Ramos (cell line): Measurements from ENCODE around the gene UGT1A6.

Source experiments
- in situ Hi-C: fragments of 300-500 bp; cut with MboI; formaldehyde crosslinking; loops from one replicate; pipeline ENCODE4 v1.14.3; 2022; ENCODE audit warnings: low sequenced_read_pairs; ENCODE audit not compliant: unreplicated experiment

The UGT1A6 gene

DNA sequence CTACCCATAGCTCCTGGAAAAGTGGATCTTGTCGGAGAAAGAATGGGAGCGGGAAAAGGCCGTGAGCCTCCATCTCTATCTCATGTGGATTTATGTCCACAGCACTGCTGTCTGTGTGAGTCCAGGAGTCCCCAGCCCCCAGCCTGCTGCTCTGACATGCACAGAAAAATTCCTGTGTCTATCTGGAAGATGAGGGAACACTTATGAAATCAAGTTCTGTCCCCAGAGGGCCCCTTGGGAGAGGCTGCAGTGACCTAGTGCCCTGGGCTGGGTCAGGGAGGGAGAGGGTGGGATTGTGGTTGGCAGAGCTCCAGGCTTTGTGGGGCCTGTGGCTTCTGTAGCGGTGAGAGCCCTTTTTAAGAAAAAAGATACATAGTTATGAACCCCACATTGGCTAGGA is 124.1 kb downstream of the UGT1A6 start:
- in situ Hi-C loops: no loop called here

DNA sequence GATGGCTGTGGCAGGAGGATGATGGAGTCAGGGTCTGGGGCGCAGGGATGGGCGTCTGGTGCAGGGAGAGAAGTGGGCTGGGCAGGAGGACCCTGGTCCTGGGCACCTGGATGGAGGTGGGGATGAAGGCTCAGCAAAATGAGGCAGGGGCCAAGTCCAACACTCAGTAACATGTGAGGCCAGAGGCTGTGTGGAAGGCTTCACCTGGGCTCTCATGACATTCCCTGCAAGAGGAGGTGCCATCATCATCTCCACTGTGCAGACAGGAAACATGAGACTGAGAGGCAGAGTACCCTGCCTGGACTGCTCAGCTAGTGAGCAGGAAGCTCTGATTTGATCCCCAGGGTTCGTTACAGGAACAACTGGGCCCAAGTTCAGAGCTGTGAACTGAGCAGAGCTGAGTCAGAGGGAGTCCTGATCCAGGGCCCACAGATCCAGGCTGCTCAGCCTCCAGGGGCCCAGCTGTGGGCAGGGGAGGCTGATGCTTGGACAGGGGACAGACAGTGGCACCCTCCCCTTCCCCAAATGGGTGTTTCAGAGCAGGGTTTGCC is 124.7 kb downstream of the UGT1A6 start:
- in situ Hi-C loops: no loop called here

DNA sequence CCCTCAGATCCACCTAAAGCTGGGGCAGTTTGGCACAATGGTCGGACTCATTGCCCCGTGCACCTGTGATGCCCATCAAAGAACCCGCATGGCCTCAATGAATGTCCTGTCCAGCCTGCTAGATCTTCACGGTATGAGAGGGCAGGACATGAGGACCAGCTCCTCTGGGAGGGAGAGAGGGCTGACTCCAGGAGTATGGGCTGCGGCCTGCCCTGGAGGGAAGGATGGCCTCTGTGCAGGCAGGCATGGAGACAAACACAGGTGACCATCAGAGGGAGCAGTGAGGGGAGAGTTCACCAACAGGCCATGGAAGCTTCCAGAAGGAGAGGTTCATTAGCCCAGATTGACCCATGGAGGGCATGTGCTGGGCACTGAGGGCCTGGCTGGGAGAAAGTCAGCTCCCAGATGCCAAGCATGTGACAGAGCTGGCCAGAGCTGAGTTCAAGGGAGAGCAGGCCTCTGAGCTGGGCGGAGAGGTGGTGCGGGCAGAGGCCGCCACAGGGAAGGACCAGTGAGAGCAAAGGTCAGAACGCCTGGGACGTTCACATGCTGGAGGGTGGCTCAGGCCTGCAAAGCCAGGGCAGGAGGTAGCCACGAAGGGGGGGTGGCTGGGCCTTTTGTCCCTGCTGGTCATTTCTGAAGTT is 125.4 kb downstream of the UGT1A6 start:
- in situ Hi-C loops: no loop called here

DNA sequence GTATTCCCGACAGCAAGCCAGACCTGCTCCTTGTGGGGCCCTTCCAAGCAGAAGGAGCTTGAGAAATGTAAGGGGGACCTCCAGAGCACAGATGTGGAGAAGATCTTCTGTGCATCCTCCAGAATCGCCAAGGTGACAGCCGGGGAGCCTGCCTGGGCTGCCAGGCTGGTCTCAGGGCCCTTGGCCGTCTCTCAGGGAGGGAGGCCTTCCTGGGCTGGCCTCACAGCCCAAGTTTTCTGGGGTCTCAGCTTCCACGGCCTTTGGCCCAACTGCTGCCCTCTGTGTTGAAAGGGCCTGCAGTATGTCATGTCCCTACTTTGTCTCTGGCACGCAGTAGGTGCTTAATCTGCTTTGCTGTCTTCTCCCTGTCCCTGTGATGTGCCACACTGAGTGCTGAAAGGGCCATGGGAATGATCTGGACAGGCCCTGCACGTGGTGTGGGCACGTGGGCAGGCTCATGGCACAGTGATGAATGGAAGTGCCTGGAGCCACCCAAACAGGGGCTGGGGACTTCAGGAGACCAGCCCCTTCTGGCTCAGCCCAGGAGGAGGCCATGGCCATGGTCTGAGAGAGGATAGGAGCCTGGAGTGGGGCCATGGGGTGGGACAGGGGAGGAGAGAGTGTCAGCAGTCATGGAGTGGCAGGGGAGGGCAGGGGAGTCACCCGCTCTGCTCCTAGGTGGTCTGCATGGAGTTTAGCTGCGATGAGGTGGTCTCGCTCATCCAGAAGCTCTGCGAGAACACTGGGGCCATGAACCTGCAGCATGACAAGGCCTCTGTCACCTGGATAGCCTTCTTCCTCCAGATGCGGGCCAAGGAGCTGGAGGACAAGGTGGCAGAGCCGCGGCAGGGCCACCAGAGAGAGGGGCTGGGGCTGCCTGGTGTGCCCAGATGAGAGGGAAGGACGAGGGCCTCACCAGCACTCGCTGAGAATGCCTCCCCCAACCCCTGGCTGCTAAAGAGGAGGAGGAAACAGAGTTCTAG is 126.2 kb downstream of the UGT1A6 start:
- in situ Hi-C loops: no loop called here

DNA sequence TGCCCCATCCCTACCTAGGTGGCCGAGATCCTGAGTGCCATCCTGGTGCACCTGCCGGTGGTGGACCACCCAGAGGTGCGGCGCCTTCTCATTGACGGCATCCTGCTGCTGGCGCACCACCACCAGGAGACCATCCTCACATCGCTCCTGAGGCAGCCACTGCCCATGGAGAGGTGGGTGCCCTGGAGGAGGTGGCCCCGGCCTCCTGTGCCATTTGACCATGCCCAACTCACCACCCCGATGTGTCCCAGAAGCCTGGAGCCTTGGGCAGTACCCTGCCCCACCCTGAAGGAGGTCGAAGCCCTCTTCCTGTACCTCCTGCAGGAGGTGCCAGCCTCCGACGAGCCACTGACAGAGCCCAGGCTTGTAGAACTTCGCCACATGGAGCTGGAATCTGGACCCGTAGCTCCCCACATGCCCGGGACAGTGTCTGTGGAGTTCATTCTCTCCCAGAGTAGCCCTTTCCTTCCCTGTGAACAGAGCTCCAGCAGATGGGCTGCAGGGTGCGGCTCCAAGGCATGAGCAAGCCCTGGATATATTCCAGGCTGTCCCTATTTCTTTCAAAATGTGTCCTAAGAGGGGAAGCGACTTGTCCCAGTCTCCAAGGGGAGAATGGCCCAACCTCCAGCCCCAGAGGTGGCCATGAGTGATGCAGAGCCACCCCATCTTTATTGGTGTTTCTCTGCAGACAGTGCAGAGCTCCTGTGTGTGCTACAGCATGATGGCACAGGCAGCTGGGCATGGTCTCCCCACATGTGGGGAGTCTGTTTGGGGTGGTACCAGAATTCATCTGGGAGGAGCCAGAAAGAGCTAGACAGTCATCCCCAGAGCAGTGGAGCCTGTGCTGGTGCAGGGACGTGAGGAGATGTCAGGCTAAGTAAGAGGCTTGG is 127.4 kb downstream of the UGT1A6 start:
- in situ Hi-C loops: no loop called here

DNA sequence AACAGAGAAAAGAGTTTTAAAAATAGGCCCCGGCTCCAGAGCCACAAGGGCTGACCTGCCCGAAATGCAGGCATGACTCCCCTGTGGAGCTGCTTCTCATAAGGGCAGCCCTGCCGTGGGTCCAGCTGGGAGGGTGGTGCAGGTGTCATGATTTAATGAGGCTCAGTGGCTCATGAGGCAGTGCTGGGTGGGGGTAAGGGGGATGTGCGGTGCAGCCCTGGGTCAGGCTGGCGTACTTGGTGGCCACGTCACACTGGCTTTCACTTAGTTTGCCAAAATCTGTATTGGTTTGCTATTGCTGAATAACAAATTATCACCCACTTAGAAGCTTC is 128.1 kb downstream of the UGT1A6 start:
- in situ Hi-C loops: no loop called here

DNA sequence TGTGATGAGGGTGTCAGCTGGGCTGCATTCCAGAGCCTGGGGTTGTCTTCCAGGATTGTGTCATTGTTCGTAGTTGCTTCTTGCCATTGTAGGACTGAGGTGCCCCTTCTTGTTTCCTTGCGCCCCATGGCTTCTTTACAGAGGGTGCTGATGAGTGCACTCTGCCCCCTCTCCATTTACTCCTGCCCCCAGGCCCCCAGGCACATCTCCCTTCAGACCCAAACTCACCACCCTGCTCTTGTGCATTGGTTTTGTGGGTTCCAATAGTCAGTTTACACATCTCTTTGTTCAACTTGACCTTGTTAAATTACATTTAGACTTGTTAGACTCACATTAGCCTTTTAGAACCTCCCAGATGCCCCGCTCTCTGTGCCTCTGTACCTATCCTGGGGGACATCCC is 128.5 kb downstream of the UGT1A6 start:
- in situ Hi-C loops: no loop called here

DNA sequence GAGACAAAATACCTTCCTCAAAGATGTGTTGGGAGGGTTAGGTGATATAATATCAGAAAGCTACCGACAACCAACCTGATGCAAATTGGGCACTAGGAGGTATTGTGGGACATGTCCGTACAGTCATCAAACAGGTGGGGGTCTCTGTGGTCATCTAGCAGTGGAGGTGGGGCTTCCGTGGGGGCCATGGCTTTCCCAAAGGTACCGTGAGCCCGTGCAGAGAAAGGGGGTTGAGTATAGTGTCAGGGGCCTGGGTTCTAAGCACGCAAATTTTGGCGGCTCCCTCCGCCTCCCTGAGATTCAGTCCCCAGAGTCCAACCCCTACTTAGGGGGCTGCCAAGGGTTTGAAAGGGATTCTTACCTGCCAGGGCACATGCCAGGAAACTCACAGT is 129.0 kb downstream of the UGT1A6 start:
- in situ Hi-C loops: no loop called here

DNA sequence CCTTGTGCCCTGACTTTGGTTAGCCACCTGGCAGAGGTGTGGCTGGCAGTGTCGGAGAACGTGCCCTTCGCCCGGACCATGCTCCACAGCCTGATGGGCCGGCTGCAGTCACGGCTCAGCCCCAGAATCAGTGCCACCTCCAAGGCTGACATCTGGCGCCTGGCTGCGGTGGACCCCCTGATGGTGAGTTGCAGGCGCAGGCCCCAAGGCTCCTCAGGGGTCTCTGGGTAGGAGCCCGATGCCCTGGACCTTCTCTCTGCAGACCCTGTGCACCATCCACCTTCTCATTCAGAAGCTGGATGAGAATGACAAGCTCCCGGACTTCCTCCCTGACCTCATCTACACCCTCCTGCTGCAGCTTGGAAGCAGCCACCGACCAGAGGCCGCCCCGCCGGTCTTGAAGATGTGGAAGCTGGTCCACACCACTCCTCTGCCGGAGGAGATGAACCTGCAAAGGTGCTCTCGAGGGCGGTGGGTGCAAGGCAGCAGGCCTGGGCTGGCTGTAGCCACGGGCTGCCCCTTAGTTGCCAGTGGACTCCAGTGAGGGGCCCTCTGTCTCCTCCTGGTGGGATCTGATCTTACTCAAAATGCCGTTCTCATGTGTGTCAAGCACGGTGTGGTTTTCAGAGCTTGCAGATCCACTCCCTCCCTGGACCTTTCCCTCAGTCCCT is 129.5 kb downstream of the UGT1A6 start:
- in situ Hi-C loops: no loop called here
